GM12892 (cell line): ENCODE measurements around the gene TLDC2.

ENCODE experiments used
- POLR2A ChIP-seq: IDR thresholded peaks from 2 replicates; pipeline ENCODE4 v1.6.1; 2011; ENCODE audit warnings: low read depth, low read length, control low read depth
- POLR2AphosphoS5 ChIP-seq: IDR thresholded peaks from 2 replicates; pipeline ENCODE4 v1.6.1; 2011; ENCODE audit warnings: low read depth, low read length, control low read depth
- TAF1 ChIP-seq: IDR thresholded peaks from 2 replicates; pipeline ENCODE4 v1.6.1; 2011; ENCODE audit warnings: low read depth, mild to moderate bottlenecking, control low read depth, low read length, borderline replicate concordance

DNA sequence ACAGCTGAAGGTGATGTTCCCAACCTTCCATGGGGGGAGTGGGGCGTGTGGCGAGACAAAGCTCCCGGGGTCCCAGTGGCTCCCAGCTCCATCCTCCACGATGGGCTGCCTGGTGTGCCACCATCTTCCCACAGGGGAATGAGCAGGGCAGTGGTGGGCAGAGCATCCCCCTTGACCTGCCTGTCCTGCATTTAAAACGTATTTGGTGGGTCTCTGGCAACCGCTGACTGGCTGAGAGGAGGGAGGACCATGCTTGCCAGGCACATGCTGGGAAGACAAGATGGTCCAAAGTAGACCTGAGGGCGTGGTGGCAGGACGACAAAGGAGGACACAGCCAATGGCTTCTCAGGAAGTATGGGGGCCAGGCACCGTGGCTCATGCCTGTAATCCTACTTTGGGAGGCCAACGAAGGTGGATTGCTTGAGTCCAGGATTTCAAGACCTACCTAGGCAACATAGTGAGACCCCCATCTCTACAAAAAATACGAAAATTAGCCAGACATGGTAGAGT is 4.9 kb downstream of the TLDC2 start:
- TF ChIP-seq POLR2AphosphoS5 (no peak), POLR2A (no peak), TAF1 (no peak)
